Astrocyte (in vitro differentiated cells and primary cell): ENCODE data around the gene NUP62. TPM values are rescaled to one million over a fixed set of nuclear protein-coding genes. Genes with fewer than 3 reads are reported as not detected.

Source experiments
- DNase-seq: peaks from one replicate; pipeline ENCODE4 v3.0.0-alpha.2; 2010; ENCODE audit warnings: low read depth
- FAIRE-seq: peaks from 2 replicates; lab custom pipeline; 2011; peaks lifted over from hg19 to GRCh38; lab: Jason Lieb, UNC
- H2AFZ ChIP-seq: 2 replicates; pipeline ENCODE4 v1.6.0; 2012; ENCODE audit warnings: low read depth, low read length, inconsistent platforms
- H3K27ac ChIP-seq: 2 replicates; pipeline ENCODE4 v1.5.1; 2011; ENCODE audit warnings: low read depth, low read length, inconsistent platforms
- H3K27me3 ChIP-seq: 2 replicates; pipeline ENCODE4 v1.6.0; 2011; ENCODE audit warnings: low read length, inconsistent platforms; ENCODE audit not compliant: insufficient read depth
- H3K36me3 ChIP-seq: 2 replicates; pipeline ENCODE4 v1.5.1; 2011; ENCODE audit warnings: low read length, inconsistent platforms; ENCODE audit not compliant: insufficient read depth
- H3K4me1 ChIP-seq: 2 replicates; pipeline ENCODE4 v1.5.1; 2011; ENCODE audit warnings: low read length, inconsistent platforms; ENCODE audit not compliant: insufficient read depth
- H3K4me2 ChIP-seq: 2 replicates; pipeline ENCODE4 v1.6.0; 2012; ENCODE audit warnings: low read length, inconsistent platforms
- H3K4me3 ChIP-seq: 2 replicates; pipeline ENCODE4 v1.5.1; 2011; ENCODE audit warnings: low read depth, mild to moderate bottlenecking, low read length, inconsistent platforms; ENCODE audit not compliant: insufficient read depth
- H3K79me2 ChIP-seq: 2 replicates; pipeline ENCODE4 v1.6.0; 2012; ENCODE audit warnings: mild to moderate bottlenecking, low read length, inconsistent platforms; ENCODE audit not compliant: insufficient read depth
- H3K9ac ChIP-seq: 2 replicates; pipeline ENCODE4 v1.6.0; 2012; ENCODE audit warnings: mild to moderate bottlenecking, low read length, inconsistent platforms
- H3K9me3 ChIP-seq: 2 replicates; pipeline ENCODE4 v1.5.1; 2012; ENCODE audit warnings: low read depth, mild to moderate bottlenecking, low read length, inconsistent platforms; ENCODE audit not compliant: insufficient read depth
- H4K20me1 ChIP-seq: 2 replicates; pipeline ENCODE4 v1.6.0; 2012; ENCODE audit warnings: low read length, inconsistent platforms; ENCODE audit not compliant: insufficient read depth
- H3K27ac Mint-ChIP-seq: one replicate; pipeline ENCODE4 v1.8.0; 2021; ENCODE audit warnings: mild to moderate bottlenecking, mixed read lengths; ENCODE audit not compliant: unreplicated experiment
- H3K27me3 Mint-ChIP-seq: one replicate; pipeline ENCODE4 v1.8.0; 2021; ENCODE audit warnings: low read depth, mixed read lengths; ENCODE audit not compliant: unreplicated experiment
- H3K36me3 Mint-ChIP-seq: one replicate; pipeline ENCODE4 v1.8.0; 2021; ENCODE audit warnings: low read depth, mixed read lengths; ENCODE audit not compliant: unreplicated experiment
- H3K4me1 Mint-ChIP-seq: one replicate; pipeline ENCODE4 v1.8.0; 2021; ENCODE audit warnings: low read depth, mixed read lengths; ENCODE audit not compliant: unreplicated experiment
- H3K4me3 Mint-ChIP-seq: one replicate; pipeline ENCODE4 v1.8.0; 2021; ENCODE audit warnings: mild to moderate bottlenecking, moderate library complexity, mixed read lengths; ENCODE audit not compliant: unreplicated experiment
- H3K9me3 Mint-ChIP-seq: one replicate; pipeline ENCODE4 v1.8.0; 2021; ENCODE audit warnings: mild to moderate bottlenecking, mixed read lengths; ENCODE audit not compliant: unreplicated experiment
- EZH2 ChIP-seq: IDR thresholded peaks from 2 replicates; pipeline ENCODE4 v1.6.1; 2012; ENCODE audit warnings: mild to moderate bottlenecking, low read length, inconsistent platforms; ENCODE audit not compliant: insufficient read depth
- total RNA-seq: library from RNA; stranded (reverse); gene quantifications from 2 replicates; pipeline ENCODE4 v1.2.1, GENCODE V29; 2021
- TF ChIP-seq, protein P1 (sequence below): IDR thresholded peaks from 2 replicates; pipeline ENCODE4 v1.5.1; 2011; ENCODE audit warnings: low read depth, mild to moderate bottlenecking, inconsistent platforms, low read length, moderate library complexity; ENCODE audit not compliant: insufficient read depth

Gene NUP62
- total RNA-seq, 1 donor from 2014 or later, result 49.5 TPM

DNA sequence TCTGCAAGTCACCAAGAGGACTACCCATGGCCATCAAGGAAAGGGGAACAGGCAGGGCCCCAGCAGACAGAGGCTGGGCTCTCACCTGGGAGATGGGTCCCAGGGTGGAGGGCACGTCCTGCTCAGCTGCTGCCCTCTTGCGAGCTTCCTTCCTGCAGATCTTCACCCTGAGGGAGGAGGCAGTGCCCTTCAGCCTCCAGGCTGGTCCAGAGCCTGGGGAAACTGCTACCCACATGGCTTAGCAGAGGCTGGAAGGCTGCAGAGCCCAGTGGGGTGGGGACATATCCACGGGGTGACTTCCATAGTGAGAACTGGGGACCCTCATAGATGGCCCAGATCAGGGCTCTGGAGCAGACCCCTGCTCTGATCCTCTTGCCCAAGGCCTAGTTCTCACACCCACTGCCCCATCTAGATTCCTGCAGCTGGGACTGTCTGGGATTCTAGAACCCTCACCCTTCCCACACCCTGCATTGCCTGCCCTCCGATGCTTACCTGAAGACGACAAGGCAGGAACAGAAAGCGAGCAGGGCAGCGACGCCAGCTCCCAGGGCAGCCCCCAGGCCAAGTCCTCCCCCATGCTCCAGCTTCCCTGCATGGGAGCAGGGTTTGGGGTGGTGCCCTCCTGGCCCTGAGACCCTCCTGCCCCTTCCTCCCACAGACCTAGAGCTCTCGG, 22.6 kb upstream of the NUP62 start:
- H3K9me3 Mint-ChIP-seq, result peaks cover 9% of the 10 kb centered on the region
- Histone ChIP-seq H3K27ac (no peak overlapping the region), H3K36me3 (no peaks in the 10 kb centered on the region), H3K9me3 (no peaks in the 10 kb centered on the region), H3K4me2 (no peak overlapping the region), H3K79me2 (no peaks in the 10 kb centered on the region), H3K9ac (no peak overlapping the region), H3K4me1 (no peaks in the 10 kb centered on the region), H3K4me3 (no peak overlapping the region), H3K27me3 (peaks cover 3% of the 10 kb centered on the region), H4K20me1 (no peaks in the 10 kb centered on the region), H2AFZ (no peak overlapping the region)
- no peak for TF ChIP-seq EZH2
- TF ChIP-seq, protein P1, sequence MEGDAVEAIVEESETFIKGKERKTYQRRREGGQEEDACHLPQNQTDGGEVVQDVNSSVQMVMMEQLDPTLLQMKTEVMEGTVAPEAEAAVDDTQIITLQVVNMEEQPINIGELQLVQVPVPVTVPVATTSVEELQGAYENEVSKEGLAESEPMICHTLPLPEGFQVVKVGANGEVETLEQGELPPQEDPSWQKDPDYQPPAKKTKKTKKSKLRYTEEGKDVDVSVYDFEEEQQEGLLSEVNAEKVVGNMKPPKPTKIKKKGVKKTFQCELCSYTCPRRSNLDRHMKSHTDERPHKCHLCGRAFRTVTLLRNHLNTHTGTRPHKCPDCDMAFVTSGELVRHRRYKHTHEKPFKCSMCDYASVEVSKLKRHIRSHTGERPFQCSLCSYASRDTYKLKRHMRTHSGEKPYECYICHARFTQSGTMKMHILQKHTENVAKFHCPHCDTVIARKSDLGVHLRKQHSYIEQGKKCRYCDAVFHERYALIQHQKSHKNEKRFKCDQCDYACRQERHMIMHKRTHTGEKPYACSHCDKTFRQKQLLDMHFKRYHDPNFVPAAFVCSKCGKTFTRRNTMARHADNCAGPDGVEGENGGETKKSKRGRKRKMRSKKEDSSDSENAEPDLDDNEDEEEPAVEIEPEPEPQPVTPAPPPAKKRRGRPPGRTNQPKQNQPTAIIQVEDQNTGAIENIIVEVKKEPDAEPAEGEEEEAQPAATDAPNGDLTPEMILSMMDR, result no peak
- no peak overlapping the region for H3K4me3 Mint-ChIP-seq
- no peak for FAIRE-seq
- no peak for DNase-seq
- H3K27ac Mint-ChIP-seq, result no peak overlapping the region
- H3K4me1 Mint-ChIP-seq, result no peaks in the 10 kb centered on the region
- peaks cover 16% of the 10 kb centered on the region for H3K27me3 Mint-ChIP-seq
- H3K36me3 Mint-ChIP-seq, result no peaks in the 10 kb centered on the region

- Histone ChIP-seq H3K4me3 (no peak overlapping the region), H4K20me1 (no peaks in the 10 kb centered on the region), H3K9me3 (no peaks in the 10 kb centered on the region), H3K4me2 (no peak overlapping the region), H3K27ac (no peak overlapping the region), H3K4me1 (no peaks in the 10 kb centered on the region), H3K36me3 (no peaks in the 10 kb centered on the region), H2AFZ (no peak overlapping the region), H3K79me2 (no peaks in the 10 kb centered on the region), H3K9ac (no peak overlapping the region), H3K27me3 (peaks cover 3% of the 10 kb centered on the region)
- FAIRE-seq (no peak), DNase-seq (no peak)
- Mint-ChIP-seq H3K27me3 (peaks cover 20% of the 10 kb centered on the region), H3K36me3 (no peaks in the 10 kb centered on the region), H3K27ac (no peak overlapping the region), H3K9me3 (peaks cover 9% of the 10 kb centered on the region), H3K4me3 (no peak overlapping the region), H3K4me1 (no peaks in the 10 kb centered on the region)
- TF ChIP-seq, protein P1, result no peak
- no peak for TF ChIP-seq EZH2
Measured at GRCh38 chr19:49950956-49951526, 21.7 kb upstream of the NUP62 start.

DNA sequence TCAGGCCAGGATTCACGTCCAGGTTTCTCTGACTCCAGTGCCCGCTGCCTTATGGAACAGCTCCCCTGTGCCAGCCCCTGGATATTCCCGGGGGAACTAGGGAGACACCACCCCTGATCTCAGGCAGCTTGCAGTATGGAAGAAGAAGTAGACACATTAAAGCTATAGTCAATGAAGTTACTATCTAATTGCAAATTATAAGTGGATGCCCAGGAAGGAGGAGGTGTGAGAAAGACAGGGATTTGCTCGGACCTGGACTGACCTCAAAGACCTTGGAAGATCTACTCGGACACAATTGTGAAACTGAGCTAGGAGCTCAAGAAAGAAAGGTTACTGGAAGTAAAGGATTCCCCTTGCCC, 21.3 kb upstream of the NUP62 start:
- H3K27ac ChIP-seq, result no peak overlapping the region
- no peak for TF ChIP-seq EZH2
- TF ChIP-seq, protein P1, result no peak
- FAIRE-seq, result no peak
- no peak overlapping the region for H2AFZ ChIP-seq
- peaks cover 20% of the 10 kb centered on the region for H3K27me3 Mint-ChIP-seq
- no peaks in the 10 kb centered on the region for H3K36me3 Mint-ChIP-seq
- no peaks in the 10 kb centered on the region for H3K4me1 ChIP-seq
- H3K36me3 ChIP-seq, result no peaks in the 10 kb centered on the region
- no peaks in the 10 kb centered on the region for H3K9me3 ChIP-seq
- H3K79me2 ChIP-seq, result no peaks in the 10 kb centered on the region
- peaks cover 9% of the 10 kb centered on the region for H3K9me3 Mint-ChIP-seq
- no peak overlapping the region for H3K4me3 Mint-ChIP-seq
- H3K4me3 ChIP-seq, result no peak overlapping the region
- H4K20me1 ChIP-seq, result no peaks in the 10 kb centered on the region
- H3K9ac ChIP-seq, result no peak overlapping the region
- peaks cover 3% of the 10 kb centered on the region for H3K27me3 ChIP-seq
- no peaks in the 10 kb centered on the region for H3K4me1 Mint-ChIP-seq
- H3K27ac Mint-ChIP-seq, result no peak overlapping the region
- no peak for DNase-seq
- no peak overlapping the region for H3K4me2 ChIP-seq
